Measurements from ENCODE around the gene MT1F. TPM values are rescaled to one million over a fixed set of nuclear protein-coding genes. Genes with fewer than 3 reads are reported as not detected.
A peak's percentile ranks its signal among the peaks of the same experiment; 100 is the strongest.

MT1F gene
- total and polyA plus RNA-seq, 9 of the 15 experiments (the other 6 are each of a cell fraction or from before 2014, with no cell fraction given), result 0.18 to 0.68 (median 0.29) TPM; not detected in 5

GRCh38 chr16:56608043-56608875 is 49.5 kb upstream of the MT1F start, which contains the start of gene MT2A (continued):
- TF ChIP-seq ZNF146 (CRISPR knock-in tag; IDR thresholded peaks at IDR 0.05; ENCODE audit: unreplicated experiment) (no peak), ZNF507 (tag; conservative IDR thresholded peaks at IDR 0.05) (no peak), ZBTB5 (IDR thresholded peaks at IDR 0.05) (no peak), MNT (conservative IDR thresholded peaks at IDR 0.05) (peak; percentile 80 to 92), CXXC5 (CRISPR knock-in tag; IDR thresholded peaks at IDR 0.05) (peak; percentile 89), ZNF174 (CRISPR knock-in tag; IDR thresholded peaks at IDR 0.05) (no peak), RREB1 (CRISPR knock-in tag; IDR thresholded peaks at IDR 0.05) (0 out of 2 replicates have a peak, but pooled peaks have one; percentile 30), HBP1 (CRISPR knock-in tag; IDR thresholded peaks at IDR 0.05) (no peak), ZBTB2 (IDR thresholded peaks at IDR 0.05) (no peak), ILK (tag; IDR thresholded peaks at IDR 0.05; ENCODE audit: borderline replicate concordance, low read depth) (no peak), TEAD4 (IDR thresholded peaks at IDR 0.05; ENCODE audit: low read length) (0 out of 2 replicates have a peak, but pooled peaks have one; percentile 8), TEAD4 (CRISPR knock-in tag; IDR thresholded peaks at IDR 0.05; ENCODE audit: borderline replicate concordance) (no peak)
